ENCODE measurements around the gene SLC4A3. TPM values are rescaled to one million over a fixed set of nuclear protein-coding genes. Genes with fewer than 3 reads are reported as not detected.

Gene SLC4A3
- total and polyA plus RNA-seq, 2 donors, result 0.47 to 6.9 TPM

- Histone ChIP-seq H3K27ac (ENCODE audit: low read depth in 1 of 2, low read length in 1 of 2) (peak within 1 kb of the TSS; percentile 84 to 96), H3K4me1 (ENCODE audit: control insufficient read depth in 2 of 2, insufficient read depth in 2 of 2, low read length in 2 of 2) (peaks cover 22 to 47% of the 10 kb centered on the region in 2 donors), H3K9me3 (ENCODE audit: control insufficient read depth in 2 of 2, insufficient read depth in 1 of 2, low read length in 1 of 2) (no peaks in the 10 kb centered on the region), H3K27me3 (ENCODE audit: control insufficient read depth in 2 of 2, insufficient read depth in 1 of 2, low read length in 1 of 2) (no peaks in the 10 kb centered on the region), H3K4me3 (ENCODE audit: low read length in 2 of 2) (peak within 1 kb of the TSS; percentile 92 to 95), H3K36me3 (ENCODE audit: control insufficient read depth in 2 of 2, insufficient read depth in 2 of 2, low read length in 1 of 2) (peaks cover 14 to 19% of the 10 kb centered on the region in 2 donors)
- peak; percentile 82 to 96 (median 87) for DNase-seq (ENCODE audit: low read depth in 6 of 9, low spot score in 9 of 9)
- under 1% methylated on average over 57 of the region's 57 CpGs for WGBS
Measured at GRCh38 chr2:219597552-219598307, 29.7 kb upstream of the SLC4A3 start, which contains the start of gene STK11IP. TSS of gene STK11IP (plus strand) at chr2:219597857. CDS start at chr2:219598120, 263 bp downstream.

GRCh38 chr2:219598308-219599078 lies 28.9 kb upstream of the SLC4A3 start:
- no peaks in the 10 kb centered on the region for H3K9me3 ChIP-seq (ENCODE audit: control insufficient read depth in 2 of 2, insufficient read depth in 1 of 2, low read length in 1 of 2)
- peaks cover 22 to 52% of the 10 kb centered on the region in 2 donors for H3K4me1 ChIP-seq (ENCODE audit: control insufficient read depth in 2 of 2, insufficient read depth in 2 of 2, low read length in 2 of 2)
- H3K4me3 ChIP-seq (ENCODE audit: low read length in 2 of 2), result peak overlapping the region; percentile 92 to 95
- 45% methylated on average over 9 of the region's 9 CpGs for WGBS
- H3K27me3 ChIP-seq (ENCODE audit: control insufficient read depth in 2 of 2, insufficient read depth in 1 of 2, low read length in 1 of 2), result no peaks in the 10 kb centered on the region
- peak overlapping the region in 1 of 2 donors; percentile 84 for H3K27ac ChIP-seq (ENCODE audit: low read depth in 1 of 2, low read length in 1 of 2)
- H3K36me3 ChIP-seq (ENCODE audit: control insufficient read depth in 2 of 2, insufficient read depth in 2 of 2, low read length in 1 of 2), result peaks cover 17 to 19% of the 10 kb centered on the region in 2 donors
- DNase-seq (ENCODE audit: low read depth in 6 of 9, low spot score in 9 of 9), result no peak

- H3K4me1 ChIP-seq (ENCODE audit: control insufficient read depth in 2 of 2, insufficient read depth in 2 of 2, low read length in 2 of 2), result peaks cover 10 to 54% of the 10 kb centered on the region in 2 donors
- peaks cover 60% of the 10 kb centered on the region in 2 donors for H3K36me3 ChIP-seq (ENCODE audit: control insufficient read depth in 2 of 2, insufficient read depth in 2 of 2, low read length in 1 of 2)
- no peak overlapping the region for H3K4me3 ChIP-seq (ENCODE audit: low read length in 2 of 2)
- no peak overlapping the region for H3K27ac ChIP-seq (ENCODE audit: low read depth in 1 of 2, low read length in 1 of 2)
- H3K9me3 ChIP-seq (ENCODE audit: control insufficient read depth in 2 of 2, insufficient read depth in 1 of 2, low read length in 1 of 2), result no peaks in the 10 kb centered on the region
- 55% methylated on average over 5 of the region's 5 CpGs for WGBS
- DNase-seq (ENCODE audit: low read depth in 6 of 9, low spot score in 9 of 9), result no peak
- no peaks in the 10 kb centered on the region for H3K27me3 ChIP-seq (ENCODE audit: control insufficient read depth in 2 of 2, insufficient read depth in 1 of 2, low read length in 1 of 2)
Measured at GRCh38 chr2:219603771-219604170, 23.7 kb upstream of the SLC4A3 start.

- Histone ChIP-seq H3K4me1 (ENCODE audit: control insufficient read depth in 2 of 2, insufficient read depth in 2 of 2, low read length in 2 of 2) (peaks cover 7 to 56% of the 10 kb centered on the region in 2 donors), H3K36me3 (ENCODE audit: control insufficient read depth in 2 of 2, insufficient read depth in 2 of 2, low read length in 1 of 2) (peaks cover 65 to 74% of the 10 kb centered on the region in 2 donors), H3K27me3 (ENCODE audit: control insufficient read depth in 2 of 2, insufficient read depth in 1 of 2, low read length in 1 of 2) (no peaks in the 10 kb centered on the region), H3K9me3 (ENCODE audit: control insufficient read depth in 2 of 2, insufficient read depth in 1 of 2, low read length in 1 of 2) (no peaks in the 10 kb centered on the region), H3K4me3 (ENCODE audit: low read length in 2 of 2) (no peak overlapping the region), H3K27ac (ENCODE audit: low read depth in 1 of 2, low read length in 1 of 2) (no peak overlapping the region)
- 98% methylated on average over 6 of the region's 6 CpGs for WGBS
- no peak for DNase-seq (ENCODE audit: low read depth in 6 of 9, low spot score in 9 of 9)
Measured at GRCh38 chr2:219605607-219605954, 21.8 kb upstream of the SLC4A3 start.

- WGBS, result 91% methylated on average over 15 of the region's 15 CpGs
- H3K4me3 ChIP-seq (ENCODE audit: low read length in 2 of 2), result no peak overlapping the region
- no peaks in the 10 kb centered on the region for H3K27me3 ChIP-seq (ENCODE audit: control insufficient read depth in 2 of 2, insufficient read depth in 1 of 2, low read length in 1 of 2)
- no peak for DNase-seq (ENCODE audit: low read depth in 6 of 9, low spot score in 9 of 9)
- peaks cover 52 to 68% of the 10 kb centered on the region in 2 donors for H3K36me3 ChIP-seq (ENCODE audit: control insufficient read depth in 2 of 2, insufficient read depth in 2 of 2, low read length in 1 of 2)
- peaks cover 19 to 57% of the 10 kb centered on the region in 2 donors for H3K4me1 ChIP-seq (ENCODE audit: control insufficient read depth in 2 of 2, insufficient read depth in 2 of 2, low read length in 2 of 2)
- no peak overlapping the region for H3K27ac ChIP-seq (ENCODE audit: low read depth in 1 of 2, low read length in 1 of 2)
- H3K9me3 ChIP-seq (ENCODE audit: control insufficient read depth in 2 of 2, insufficient read depth in 1 of 2, low read length in 1 of 2), result no peaks in the 10 kb centered on the region
Measured at GRCh38 chr2:219607931-219608330, 19.5 kb upstream of the SLC4A3 start.

GRCh38 chr2:219608399-219608964 lies 18.9 kb upstream of the SLC4A3 start:
- WGBS, result 97% methylated on average over 15 of the region's 15 CpGs
- no peak overlapping the region for H3K4me3 ChIP-seq (ENCODE audit: low read length in 2 of 2)
- H3K9me3 ChIP-seq (ENCODE audit: control insufficient read depth in 2 of 2, insufficient read depth in 1 of 2, low read length in 1 of 2), result no peaks in the 10 kb centered on the region
- H3K27ac ChIP-seq (ENCODE audit: low read depth in 1 of 2, low read length in 1 of 2), result no peak overlapping the region
- H3K4me1 ChIP-seq (ENCODE audit: control insufficient read depth in 2 of 2, insufficient read depth in 2 of 2, low read length in 2 of 2), result peaks cover 20 to 55% of the 10 kb centered on the region in 2 donors
- H3K27me3 ChIP-seq (ENCODE audit: control insufficient read depth in 2 of 2, insufficient read depth in 1 of 2, low read length in 1 of 2), result no peaks in the 10 kb centered on the region
- DNase-seq (ENCODE audit: low read depth in 6 of 9, low spot score in 9 of 9), result no peak
- peaks cover 52 to 65% of the 10 kb centered on the region in 2 donors for H3K36me3 ChIP-seq (ENCODE audit: control insufficient read depth in 2 of 2, insufficient read depth in 2 of 2, low read length in 1 of 2)

- H3K36me3 ChIP-seq (ENCODE audit: control insufficient read depth in 2 of 2, insufficient read depth in 2 of 2, low read length in 1 of 2), result peaks cover 50 to 64% of the 10 kb centered on the region in 2 donors
- no peak overlapping the region for H3K4me3 ChIP-seq (ENCODE audit: low read length in 2 of 2)
- H3K4me1 ChIP-seq (ENCODE audit: control insufficient read depth in 2 of 2, insufficient read depth in 2 of 2, low read length in 2 of 2), result peaks cover 27 to 63% of the 10 kb centered on the region in 2 donors
- DNase-seq (ENCODE audit: low read depth in 6 of 9, low spot score in 9 of 9), result no peak
- no peaks in the 10 kb centered on the region for H3K9me3 ChIP-seq (ENCODE audit: control insufficient read depth in 2 of 2, insufficient read depth in 1 of 2, low read length in 1 of 2)
- H3K27me3 ChIP-seq (ENCODE audit: control insufficient read depth in 2 of 2, insufficient read depth in 1 of 2, low read length in 1 of 2), result no peaks in the 10 kb centered on the region
- H3K27ac ChIP-seq (ENCODE audit: low read depth in 1 of 2, low read length in 1 of 2), result peak overlapping the region in 1 of 2 donors; percentile 61
- 92% methylated on average over 13 of the region's 13 CpGs for WGBS
Measured at GRCh38 chr2:219609149-219609750, 18.2 kb upstream of the SLC4A3 start.

- Histone ChIP-seq H3K4me1 (ENCODE audit: control insufficient read depth in 2 of 2, insufficient read depth in 2 of 2, low read length in 2 of 2) (peaks cover 40 to 76% of the 10 kb centered on the region in 2 donors), H3K27me3 (ENCODE audit: control insufficient read depth in 2 of 2, insufficient read depth in 1 of 2, low read length in 1 of 2) (no peaks in the 10 kb centered on the region), H3K27ac (ENCODE audit: low read depth in 1 of 2, low read length in 1 of 2) (peak overlapping the region; percentile 77 to 95), H3K4me3 (ENCODE audit: low read length in 2 of 2) (no peak overlapping the region), H3K9me3 (ENCODE audit: control insufficient read depth in 2 of 2, insufficient read depth in 1 of 2, low read length in 1 of 2) (no peaks in the 10 kb centered on the region), H3K36me3 (ENCODE audit: control insufficient read depth in 2 of 2, insufficient read depth in 2 of 2, low read length in 1 of 2) (peaks cover 52 to 63% of the 10 kb centered on the region in 2 donors)
- WGBS, result 98% methylated on average over 9 of the region's 9 CpGs
- DNase-seq (ENCODE audit: low read depth in 6 of 9, low spot score in 9 of 9), result no peak
Measured at GRCh38 chr2:219611306-219611705, 16.1 kb upstream of the SLC4A3 start.

All from thymus (tissue), 11 donors.